ACC112 (cell line): ENCODE measurements around the gene FAM53B.

ENCODE experiments used
- H2AFZ ChIP-seq: fragments of 200-600 bp; sonication (generic); one replicate; pipeline ENCODE4 v1.6.0; 2017; ENCODE audit warnings: antibody characterized with exemption, low read length; ENCODE audit not compliant: unreplicated experiment
- H3K27ac ChIP-seq: fragments of 200-600 bp; sonication (generic); 2 replicates; pipeline ENCODE4 v1.5.1; 2014; ENCODE audit warnings: low read depth, mild to moderate bottlenecking, antibody characterized with exemption, low read length, moderate library complexity
- H3K27me3 ChIP-seq: fragments of 200-600 bp; sonication (generic); 2 replicates; pipeline ENCODE4 v1.6.1; 2014; ENCODE audit warnings: mild to moderate bottlenecking, antibody characterized with exemption, low read length, moderate library complexity, mixed read lengths; ENCODE audit not compliant: insufficient read depth
- H3K36me3 ChIP-seq: fragments of 200-600 bp; sonication (generic); 2 replicates; pipeline ENCODE4 v1.6.1; 2016; ENCODE audit warnings: mild to moderate bottlenecking, antibody characterized with exemption, low read length, moderate library complexity, mixed read lengths; ENCODE audit not compliant: insufficient read depth
- H3K4me1 ChIP-seq: fragments of 200-600 bp; sonication (generic); one replicate; pipeline ENCODE4 v1.6.1; 2016; ENCODE audit warnings: low read length, mixed read lengths; ENCODE audit not compliant: insufficient read depth, unreplicated experiment, control insufficient read depth
- H3K4me3 ChIP-seq: fragments of 200-600 bp; sonication (generic); 2 replicates; pipeline ENCODE4 v1.5.1; 2014; ENCODE audit warnings: mild to moderate bottlenecking, low read depth, low read length
- H3K79me2 ChIP-seq: fragments of 200-600 bp; sonication (generic); one replicate; pipeline ENCODE4 v1.6.0; 2016; ENCODE audit warnings: low read length; ENCODE audit not compliant: control insufficient read depth, unreplicated experiment, insufficient read depth

The FAM53B gene

GRCh38 chr10:124717041-124717757 lies 27.0 kb downstream of the FAM53B start:
- Histone ChIP-seq H3K36me3 (no peaks in the 10 kb centered on the region), H3K4me1 (peaks cover 25% of the 10 kb centered on the region), H3K27ac (no peak overlapping the region), H3K79me2 (peaks cover 3% of the 10 kb centered on the region), H2AFZ (no peak overlapping the region), H3K27me3 (no peaks in the 10 kb centered on the region), H3K4me3 (no peak overlapping the region)

DNA sequence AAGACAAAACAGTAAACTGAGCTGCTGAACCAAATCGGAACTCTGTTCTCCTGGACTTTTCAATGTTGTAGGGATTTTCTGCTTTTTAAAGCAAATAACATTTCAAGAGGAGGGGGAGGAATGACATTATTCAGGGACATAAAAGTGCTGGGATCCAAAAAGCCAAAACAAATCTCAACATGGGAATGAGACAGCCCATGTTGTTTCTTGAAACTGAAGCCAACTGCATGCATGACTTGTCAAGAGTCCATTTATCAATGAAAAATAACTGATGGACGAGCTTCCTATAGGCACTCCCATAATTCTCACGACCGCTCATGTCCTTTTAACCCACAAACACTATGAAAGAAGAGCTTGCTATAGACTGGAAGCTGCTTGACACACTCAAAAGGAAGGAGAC lies 27.8 kb downstream of the FAM53B start:
- Histone ChIP-seq H2AFZ (no peak overlapping the region), H3K27ac (no peak overlapping the region), H3K4me3 (no peak overlapping the region), H3K27me3 (no peaks in the 10 kb centered on the region), H3K36me3 (no peaks in the 10 kb centered on the region), H3K4me1 (peaks cover 25% of the 10 kb centered on the region), H3K79me2 (peaks cover 3% of the 10 kb centered on the region)

DNA sequence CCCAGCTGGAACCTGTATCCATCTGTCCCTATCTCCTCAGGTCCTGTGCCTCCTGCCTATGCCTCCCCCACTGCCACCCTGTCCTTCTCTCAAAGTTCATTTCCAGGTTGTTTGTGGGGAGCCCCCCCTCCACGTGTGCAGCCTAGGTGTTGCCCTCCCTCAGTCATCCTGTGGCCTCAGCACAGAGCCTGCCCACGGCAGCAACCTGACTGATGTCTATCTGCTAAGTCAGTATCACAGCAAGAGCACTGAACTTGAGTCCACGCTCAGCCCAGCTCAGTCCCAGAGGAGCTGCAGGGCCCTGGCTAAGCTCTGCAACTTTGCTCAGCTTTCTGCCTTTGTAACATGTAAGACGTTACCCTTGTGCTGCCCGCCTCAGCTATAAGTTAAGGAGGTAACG lies 28.7 kb downstream of the FAM53B start:
- Histone ChIP-seq H3K4me3 (no peak overlapping the region), H3K79me2 (peaks cover 5% of the 10 kb centered on the region), H3K27me3 (no peaks in the 10 kb centered on the region), H3K4me1 (peaks cover 25% of the 10 kb centered on the region), H3K27ac (no peak overlapping the region), H2AFZ (no peak overlapping the region), H3K36me3 (no peaks in the 10 kb centered on the region)

GRCh38 chr10:124713679-124714255 lies 30.4 kb downstream of the FAM53B start:
- H3K4me1 ChIP-seq: peaks cover 16% of the 10 kb centered on the region
- H3K27me3 ChIP-seq: no peaks in the 10 kb centered on the region
- no peak overlapping the region for H2AFZ ChIP-seq
- H3K36me3 ChIP-seq: no peaks in the 10 kb centered on the region
- no peak overlapping the region for H3K27ac ChIP-seq
- H3K79me2 ChIP-seq: peaks cover 5% of the 10 kb centered on the region
- no peak overlapping the region for H3K4me3 ChIP-seq

DNA sequence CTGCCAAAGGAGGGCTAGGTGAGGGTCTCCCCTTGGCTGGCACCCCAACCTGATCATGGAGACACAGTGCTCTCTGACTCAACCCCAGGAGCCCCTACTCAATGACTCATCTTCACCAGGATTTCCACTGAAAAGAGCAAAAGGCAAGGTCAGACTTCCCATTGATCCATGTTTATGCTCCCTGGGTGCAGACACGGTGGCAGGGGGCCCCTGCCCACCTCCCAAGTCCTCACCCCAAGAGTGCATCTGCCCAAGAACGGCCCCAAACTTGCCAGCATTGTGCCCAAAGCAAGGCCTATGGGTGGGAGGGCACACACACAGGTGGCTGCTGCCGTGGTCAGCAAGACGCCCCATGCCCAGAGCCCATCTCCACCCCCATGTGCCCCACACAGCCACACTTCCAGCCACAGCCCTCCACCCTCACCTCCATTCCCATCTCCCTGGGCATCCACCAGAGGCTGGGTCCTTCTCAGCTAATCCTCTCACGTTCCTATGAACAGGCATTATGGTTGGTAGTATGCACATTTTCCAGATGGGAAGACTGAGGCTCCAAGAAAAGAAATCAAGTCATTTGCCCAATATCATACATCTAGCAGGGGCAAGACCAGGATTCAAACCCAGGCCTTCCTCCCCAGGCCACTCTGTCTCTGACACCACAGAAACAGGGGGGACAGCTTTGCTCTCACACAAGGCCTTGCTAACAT lies 31.3 kb downstream of the FAM53B start:
- no peak overlapping the region for H3K27ac ChIP-seq
- H3K27me3 ChIP-seq: no peaks in the 10 kb centered on the region
- peaks cover 7% of the 10 kb centered on the region for H3K4me1 ChIP-seq
- H3K4me3 ChIP-seq: no peak overlapping the region
- H3K36me3 ChIP-seq: no peaks in the 10 kb centered on the region
- no peak overlapping the region for H2AFZ ChIP-seq
- peaks cover 5% of the 10 kb centered on the region for H3K79me2 ChIP-seq

GRCh38 chr10:124711145-124711544 lies 33.0 kb downstream of the FAM53B start:
- H3K79me2 ChIP-seq: peaks cover 7% of the 10 kb centered on the region
- peaks cover 13% of the 10 kb centered on the region for H3K4me1 ChIP-seq
- no peaks in the 10 kb centered on the region for H3K27me3 ChIP-seq
- no peak overlapping the region for H2AFZ ChIP-seq
- no peaks in the 10 kb centered on the region for H3K36me3 ChIP-seq
- no peak overlapping the region for H3K4me3 ChIP-seq
- H3K27ac ChIP-seq: no peak overlapping the region

- Histone ChIP-seq H3K27me3 (no peaks in the 10 kb centered on the region), H3K4me3 (no peak overlapping the region), H3K79me2 (peaks cover 7% of the 10 kb centered on the region), H3K27ac (no peak overlapping the region), H3K4me1 (peaks cover 13% of the 10 kb centered on the region), H2AFZ (no peak overlapping the region), H3K36me3 (no peaks in the 10 kb centered on the region)
Measured at GRCh38 chr10:124710266-124710881, 33.8 kb downstream of the FAM53B start.

DNA sequence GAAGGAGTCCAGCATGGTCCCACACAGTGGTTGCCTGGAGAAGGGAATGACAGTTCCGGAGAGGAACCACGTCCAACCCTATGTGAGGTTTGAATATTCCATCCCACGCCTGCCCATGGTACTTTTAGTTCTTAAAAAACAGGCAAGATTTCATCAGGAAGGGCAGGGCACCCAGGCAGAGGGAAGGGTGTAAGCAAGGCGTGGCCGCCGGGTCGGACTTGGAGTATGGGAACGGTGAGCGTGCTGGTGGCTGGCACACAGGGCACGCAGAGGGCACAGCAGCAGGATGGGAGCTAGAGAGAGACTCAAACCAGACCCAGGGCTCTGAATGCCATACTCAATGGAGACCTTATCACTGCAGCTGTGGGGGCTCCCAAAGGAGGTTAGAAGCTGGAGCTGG lies 34.3 kb downstream of the FAM53B start:
- Histone ChIP-seq H3K4me1 (peaks cover 13% of the 10 kb centered on the region), H2AFZ (no peak overlapping the region), H3K79me2 (peaks cover 6% of the 10 kb centered on the region), H3K27me3 (no peaks in the 10 kb centered on the region), H3K27ac (no peak overlapping the region), H3K4me3 (no peak overlapping the region), H3K36me3 (no peaks in the 10 kb centered on the region)

DNA sequence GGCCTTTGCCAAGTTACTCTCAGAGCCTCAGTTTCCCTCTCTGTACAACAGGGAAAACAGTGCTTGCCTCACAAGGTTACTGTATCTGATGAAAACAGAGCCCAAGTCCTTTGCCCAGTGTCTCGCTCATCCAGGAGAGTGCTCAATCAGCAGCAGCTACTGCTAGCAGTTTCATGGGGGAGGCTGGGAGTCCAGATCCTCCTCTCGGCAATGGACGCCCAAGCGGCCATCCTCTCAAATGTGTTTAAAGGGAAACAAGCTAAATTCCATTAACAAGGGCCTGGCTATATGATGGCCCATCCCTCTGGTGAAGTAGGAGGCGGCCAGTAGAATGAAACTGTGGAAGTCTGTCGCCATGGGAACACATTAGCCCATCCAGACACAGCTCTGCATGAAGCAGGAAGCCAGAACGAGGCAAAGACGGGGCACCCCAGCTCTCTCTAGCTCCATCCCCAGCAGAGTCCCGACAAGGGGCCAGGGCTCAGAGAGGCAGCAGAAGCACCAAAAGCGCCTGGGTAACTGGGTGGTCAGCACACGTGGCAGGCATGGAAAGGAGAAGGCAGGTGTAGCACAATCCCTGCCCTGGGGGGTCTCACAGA lies 35.2 kb downstream of the FAM53B start:
- no peak overlapping the region for H3K4me3 ChIP-seq
- peaks cover 13% of the 10 kb centered on the region for H3K4me1 ChIP-seq
- no peak overlapping the region for H2AFZ ChIP-seq
- H3K79me2 ChIP-seq: peaks cover 4% of the 10 kb centered on the region
- H3K36me3 ChIP-seq: no peaks in the 10 kb centered on the region
- H3K27me3 ChIP-seq: no peaks in the 10 kb centered on the region
- H3K27ac ChIP-seq: no peak overlapping the region

- Histone ChIP-seq H3K27me3 (no peaks in the 10 kb centered on the region), H3K4me3 (no peak overlapping the region), H3K36me3 (no peaks in the 10 kb centered on the region), H2AFZ (no peak overlapping the region), H3K79me2 (peaks cover 4% of the 10 kb centered on the region), H3K4me1 (peaks cover 13% of the 10 kb centered on the region), H3K27ac (no peak overlapping the region)
Measured at GRCh38 chr10:124708246-124708779, 35.9 kb downstream of the FAM53B start.
